ENCODE data around the gene WDR41. TPM values are rescaled to one million over a fixed set of nuclear protein-coding genes. Genes with fewer than 3 reads are reported as not detected.

Gene WDR41
- total and polyA plus RNA-seq, 8 donors, result 7.4 to 27.4 (median 17.8) TPM

DNA sequence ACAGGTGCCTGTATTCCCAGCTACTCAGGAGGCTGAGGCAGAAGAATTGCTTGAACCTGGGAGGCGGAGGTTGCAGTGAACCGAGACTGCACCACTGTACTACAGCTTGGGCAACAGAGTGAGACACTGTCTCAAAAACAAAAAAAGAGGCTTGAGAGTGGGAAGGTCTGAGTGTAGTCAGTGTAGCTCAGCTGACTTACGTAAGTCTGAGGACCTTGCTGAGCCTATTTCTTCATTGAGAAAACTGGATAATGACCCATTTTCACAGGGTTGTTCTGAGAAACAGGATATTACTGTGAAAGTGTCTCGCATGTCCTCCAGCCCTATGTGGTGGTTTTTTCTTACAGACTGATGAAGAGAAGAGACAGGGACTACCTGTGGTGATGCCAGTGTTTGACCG is 66.7 kb downstream of the WDR41 start:
- no peak for FAIRE-seq
- peaks cover 0 to 13% (median 5%) of the 10 kb centered on the region in 3 donors for H3K36me3 ChIP-seq

DNA sequence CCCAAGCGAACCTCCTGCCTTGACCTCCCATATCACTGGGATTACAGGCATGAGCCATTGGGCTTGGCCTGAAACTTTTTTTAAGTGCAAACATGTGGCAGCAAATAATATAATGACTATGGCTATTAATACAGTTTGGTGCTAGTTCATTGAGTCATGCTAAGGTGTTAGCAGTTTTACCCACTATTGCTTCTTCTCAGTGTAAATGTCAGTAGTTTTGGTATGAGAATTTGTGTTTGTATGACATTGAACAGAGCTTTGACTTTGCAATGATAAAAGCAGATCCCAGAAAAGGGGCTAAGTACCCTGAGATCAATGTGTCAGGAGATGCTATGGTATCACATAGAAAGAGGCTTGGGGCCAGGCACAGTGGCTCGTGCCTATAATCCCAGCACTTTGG is 67.2 kb downstream of the WDR41 start:
- Histone ChIP-seq H3K27ac (no peak overlapping the region), H3K36me3 (peaks cover 0 to 8% (median 4%) of the 10 kb centered on the region in 3 donors), H3K27me3 (no peaks in the 10 kb centered on the region), H3K4me1 (no peaks in the 10 kb centered on the region), H3K4me3 (no peak overlapping the region), H3K9me3 (no peaks in the 10 kb centered on the region)
- intact Hi-C loops (cut with DNase I), result no loop called here
- ATAC-seq (no peak), DNase-seq (no peak), FAIRE-seq (no peak)
- WGBS, 2 donors, result 93 to 100% methylated on average over 2 of the region's 2 CpGs
- TF ChIP-seq, protein P1, sequence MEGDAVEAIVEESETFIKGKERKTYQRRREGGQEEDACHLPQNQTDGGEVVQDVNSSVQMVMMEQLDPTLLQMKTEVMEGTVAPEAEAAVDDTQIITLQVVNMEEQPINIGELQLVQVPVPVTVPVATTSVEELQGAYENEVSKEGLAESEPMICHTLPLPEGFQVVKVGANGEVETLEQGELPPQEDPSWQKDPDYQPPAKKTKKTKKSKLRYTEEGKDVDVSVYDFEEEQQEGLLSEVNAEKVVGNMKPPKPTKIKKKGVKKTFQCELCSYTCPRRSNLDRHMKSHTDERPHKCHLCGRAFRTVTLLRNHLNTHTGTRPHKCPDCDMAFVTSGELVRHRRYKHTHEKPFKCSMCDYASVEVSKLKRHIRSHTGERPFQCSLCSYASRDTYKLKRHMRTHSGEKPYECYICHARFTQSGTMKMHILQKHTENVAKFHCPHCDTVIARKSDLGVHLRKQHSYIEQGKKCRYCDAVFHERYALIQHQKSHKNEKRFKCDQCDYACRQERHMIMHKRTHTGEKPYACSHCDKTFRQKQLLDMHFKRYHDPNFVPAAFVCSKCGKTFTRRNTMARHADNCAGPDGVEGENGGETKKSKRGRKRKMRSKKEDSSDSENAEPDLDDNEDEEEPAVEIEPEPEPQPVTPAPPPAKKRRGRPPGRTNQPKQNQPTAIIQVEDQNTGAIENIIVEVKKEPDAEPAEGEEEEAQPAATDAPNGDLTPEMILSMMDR (IDR thresholded peaks at IDR 0.05), result no peak

More for the DNA sequence above, 66.7 kb downstream of the WDR41 start:
- Histone ChIP-seq H3K4me3 (no peak overlapping the region), H3K9me3 (no peaks in the 10 kb centered on the region), H3K27ac (no peak overlapping the region), H3K4me1 (no peaks in the 10 kb centered on the region), H3K27me3 (no peaks in the 10 kb centered on the region)
- TF ChIP-seq, protein P1 (IDR thresholded peaks at IDR 0.05), result no peak
- DNase-seq, result no peak
- WGBS, 2 donors, result 95 to 97% methylated on average over 5 of the region's 5 CpGs
- intact Hi-C loops (cut with DNase I), result no loop called here
- no peak for ATAC-seq

DNA sequence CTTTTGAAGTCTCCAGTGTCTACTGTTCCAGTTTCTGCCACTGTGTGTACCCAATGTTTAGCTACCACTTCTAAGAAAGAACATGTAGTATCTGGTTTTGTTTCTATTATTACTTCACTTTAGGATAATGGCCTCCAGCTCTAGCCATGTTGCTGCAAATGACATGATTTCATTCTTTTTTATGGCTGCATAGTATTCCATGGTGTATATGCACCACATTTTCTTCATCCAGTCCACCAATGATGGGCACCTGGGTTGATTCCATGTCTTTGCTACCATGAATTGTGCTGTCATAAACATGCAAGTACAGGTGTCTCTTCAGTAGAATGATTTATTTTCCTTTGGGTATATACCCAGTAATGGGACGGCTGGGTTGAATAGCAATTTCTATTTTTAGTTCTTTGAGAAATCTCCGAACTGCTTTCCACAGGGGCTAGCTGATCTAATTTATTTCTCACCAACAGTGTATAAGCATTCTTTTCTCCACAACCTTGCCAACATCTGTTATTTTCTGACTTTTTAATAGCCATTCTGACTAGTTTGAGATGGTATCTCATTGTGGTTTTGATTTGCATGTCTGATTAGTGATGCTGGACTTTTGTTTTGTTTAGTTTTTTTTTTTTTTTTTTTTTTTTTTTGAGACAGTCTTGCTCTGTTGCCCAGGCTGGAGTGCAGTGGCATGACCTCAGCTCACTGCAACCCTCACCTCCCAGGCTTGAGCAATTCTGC is 68.9 kb downstream of the WDR41 start:
- TF ChIP-seq, protein P1 (IDR thresholded peaks at IDR 0.05), result no peak
- no peak overlapping the region for H3K27ac ChIP-seq
- no peak overlapping the region for H3K4me3 ChIP-seq
- H3K36me3 ChIP-seq, result peaks cover 0 to 6% (median 2%) of the 10 kb centered on the region in 3 donors
- H3K27me3 ChIP-seq, result no peaks in the 10 kb centered on the region
- WGBS, 2 donors, result 94% methylated on average over 2 of the region's 2 CpGs
- FAIRE-seq (no peak), DNase-seq (no peak), ATAC-seq (no peak)
- H3K9me3 ChIP-seq, result no peaks in the 10 kb centered on the region
- H3K4me1 ChIP-seq, result no peaks in the 10 kb centered on the region
- intact Hi-C loops (cut with DNase I), result no loop called here

DNA sequence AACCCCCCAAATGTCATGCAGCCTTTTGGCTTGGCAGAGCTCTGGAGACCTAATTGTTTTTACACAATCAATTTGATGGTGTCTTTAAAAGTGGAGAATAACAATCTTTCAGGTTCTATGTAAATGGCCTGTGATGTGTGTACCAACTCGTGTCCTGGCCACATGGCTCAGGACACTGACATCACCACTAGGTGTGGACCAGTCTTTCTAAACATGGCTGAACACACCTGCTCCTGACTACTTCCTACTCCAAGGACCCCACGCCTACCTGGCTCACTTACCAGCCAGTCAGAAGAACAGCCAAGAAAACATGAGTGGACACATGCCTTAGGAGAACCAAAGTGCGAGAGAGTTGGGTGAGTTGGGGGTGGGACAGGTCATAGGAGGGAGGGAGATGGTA is 71.2 kb downstream of the WDR41 start:
- DNase-seq (no peak), ATAC-seq (no peak), FAIRE-seq (no peak)
- no peaks in the 10 kb centered on the region for H3K27me3 ChIP-seq
- TF ChIP-seq, protein P1 (IDR thresholded peaks at IDR 0.05), result no peak
- peaks cover 0 to 2% (median 0%) of the 10 kb centered on the region in 3 donors for H3K36me3 ChIP-seq
- intact Hi-C loops (cut with DNase I), result no loop called here
- H3K27ac ChIP-seq, result no peak overlapping the region
- no peaks in the 10 kb centered on the region for H3K4me1 ChIP-seq
- WGBS, 2 donors, result 59 to 75% methylated on average over 3 of the region's 3 CpGs
- H3K4me3 ChIP-seq, result no peak overlapping the region
- H3K9me3 ChIP-seq, result no peaks in the 10 kb centered on the region
